ENCODE data around the gene P2RY14.

DNA sequence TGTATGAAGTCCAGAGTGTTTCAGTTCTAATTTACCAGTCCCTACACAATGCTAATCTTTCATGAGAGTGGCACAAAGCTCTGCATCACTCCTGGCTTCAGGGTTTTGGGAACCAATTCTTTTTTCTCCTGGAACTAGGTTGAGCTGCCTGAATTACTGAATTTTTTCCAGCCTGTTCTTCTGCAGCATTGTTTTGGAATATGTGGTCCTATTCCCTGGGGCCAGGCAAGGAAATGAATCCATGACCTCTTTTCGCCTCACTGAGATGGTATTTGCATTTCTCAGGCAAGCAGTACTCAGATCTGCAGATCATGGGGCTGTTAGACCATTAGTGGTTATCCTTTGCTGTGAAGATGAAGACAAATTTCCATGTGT lies 49.7 kb downstream of the P2RY14 start:
- TF ChIP-seq, protein P1, sequence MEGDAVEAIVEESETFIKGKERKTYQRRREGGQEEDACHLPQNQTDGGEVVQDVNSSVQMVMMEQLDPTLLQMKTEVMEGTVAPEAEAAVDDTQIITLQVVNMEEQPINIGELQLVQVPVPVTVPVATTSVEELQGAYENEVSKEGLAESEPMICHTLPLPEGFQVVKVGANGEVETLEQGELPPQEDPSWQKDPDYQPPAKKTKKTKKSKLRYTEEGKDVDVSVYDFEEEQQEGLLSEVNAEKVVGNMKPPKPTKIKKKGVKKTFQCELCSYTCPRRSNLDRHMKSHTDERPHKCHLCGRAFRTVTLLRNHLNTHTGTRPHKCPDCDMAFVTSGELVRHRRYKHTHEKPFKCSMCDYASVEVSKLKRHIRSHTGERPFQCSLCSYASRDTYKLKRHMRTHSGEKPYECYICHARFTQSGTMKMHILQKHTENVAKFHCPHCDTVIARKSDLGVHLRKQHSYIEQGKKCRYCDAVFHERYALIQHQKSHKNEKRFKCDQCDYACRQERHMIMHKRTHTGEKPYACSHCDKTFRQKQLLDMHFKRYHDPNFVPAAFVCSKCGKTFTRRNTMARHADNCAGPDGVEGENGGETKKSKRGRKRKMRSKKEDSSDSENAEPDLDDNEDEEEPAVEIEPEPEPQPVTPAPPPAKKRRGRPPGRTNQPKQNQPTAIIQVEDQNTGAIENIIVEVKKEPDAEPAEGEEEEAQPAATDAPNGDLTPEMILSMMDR (IDR thresholded peaks at IDR 0.05): no peak
- TF ChIP-seq POLR2A (IDR thresholded peaks at IDR 0.05; ENCODE audit: low read depth): no peak

All from esophagus muscularis mucosa (tissue), 3 donors.